NCI-H524 treated with DMSO at 0.1 percent for 48 hours (cell line): Measurements from ENCODE around the gene ZBTB21.
"Not testable (repeated sequence)": the region's sequence is repeated elsewhere in the genome, so short reads cannot be mapped to it uniquely, and the experiment has no call there.

ENCODE experiments used
- DNase-seq: peaks from one replicate; lab custom pipeline; 2025; lab: John Stamatoyannopoulos, UW

ZBTB21 gene

GRCh38 chr21:41952568-41953248 lies 57.5 kb downstream of the ZBTB21 start:
- DNase-seq, result no peak

- DNase-seq, result no peak
Measured at GRCh38 chr21:41951876-41952567, 58.1 kb downstream of the ZBTB21 start.

- DNase-seq, result no peak
Measured at GRCh38 chr21:41950941-41951351, 59.2 kb downstream of the ZBTB21 start.

- DNase-seq, result not testable (repeated sequence)
Measured at GRCh38 chr21:41949631-41950030, 60.5 kb downstream of the ZBTB21 start.

GRCh38 chr21:41948901-41949300 lies 61.3 kb downstream of the ZBTB21 start:
- DNase-seq, result no peak

GRCh38 chr21:41948078-41948895 lies 61.9 kb downstream of the ZBTB21 start:
- no peak for DNase-seq

GRCh38 chr21:41945982-41946381 lies 64.2 kb downstream of the ZBTB21 start:
- no peak for DNase-seq

- DNase-seq, result no peak
Measured at GRCh38 chr21:41943851-41944250, 66.3 kb downstream of the ZBTB21 start.

GRCh38 chr21:41942457-41942856 lies 67.7 kb downstream of the ZBTB21 start:
- no peak for DNase-seq

- DNase-seq, result no peak
Measured at GRCh38 chr21:41941941-41942340, 68.2 kb downstream of the ZBTB21 start.

GRCh38 chr21:41940431-41940830 lies 69.7 kb downstream of the ZBTB21 start:
- DNase-seq, result no peak

GRCh38 chr21:41939391-41939790 lies 70.8 kb downstream of the ZBTB21 start:
- no peak for DNase-seq
